Right lung (tissue), 10 donors: ENCODE measurements around the gene HSPB1. TPM values are rescaled to one million over a fixed set of nuclear protein-coding genes. Genes with fewer than 3 reads are reported as not detected.
"Not testable (repeated sequence)": the region's sequence is repeated elsewhere in the genome, so short reads cannot be mapped to it uniquely, and the experiment has no call there.

ENCODE experiments used
- DNase-seq, 2 donors: peaks; one replicate each; pipeline ENCODE4 v3.0.0-alpha.2; 2013
- long read RNA-seq, 8 donors: transcript quantifications; one replicate each; lab custom pipeline, GENCODE V29; 2026
- polyA plus RNA-seq, 5 donors: library from polyadenylated mRNA; unstranded; fragments of 120-200 nt; gene quantifications; one replicate each; pipeline versions ENCODE4 v1.2.1 to v1.2.3, GENCODE V29; 2013; ENCODE audit warnings: inconsistent platforms in 1 of 5, low replicate concordance in 1 of 5; ENCODE audit not compliant: insufficient read length in 5 of 5, insufficient read depth in 1 of 5

The HSPB1 gene
- 100 to 1,000 TPM; 197 to 594 (median 269) TPM for polyA plus RNA-seq
- long read RNA-seq, donor 1, transcript HSPB1-203 (2 exons, 1,455 nt): minor isoform, 98 of 633 reads
- long read RNA-seq, donor 1, transcript HSPB1-201 (3 exons, 909 nt): major isoform, 527 of 633 reads
- long read RNA-seq, donor 1, partial matches to known transcripts: 8 of 633 reads
- long read RNA-seq, donor 1, other reads (novel, unspliced or antisense): 0 of 633 reads
- long read RNA-seq, donor 2, transcript HSPB1-203 (2 exons, 1,455 nt): minor isoform, 31 of 236 reads
- long read RNA-seq, donor 2, transcript HSPB1-201 (3 exons, 909 nt): major isoform, 190 of 236 reads
- long read RNA-seq, donor 2, partial matches to known transcripts: 9 of 236 reads
- long read RNA-seq, donor 2, other reads (novel, unspliced or antisense): 6 of 236 reads
- long read RNA-seq, donor 3, transcript HSPB1-203 (2 exons, 1,455 nt): minor isoform, 54 of 372 reads
- long read RNA-seq, donor 3, transcript HSPB1-201 (3 exons, 909 nt): major isoform, 306 of 372 reads
- long read RNA-seq, donor 3, partial matches to known transcripts: 7 of 372 reads
- long read RNA-seq, donor 3, other reads (novel, unspliced or antisense): 5 of 372 reads
- long read RNA-seq, donor 4, transcript HSPB1-201 (3 exons, 909 nt): major isoform, 275 of 327 reads
- long read RNA-seq, donor 4, transcript HSPB1-203 (2 exons, 1,455 nt): minor isoform, 31 of 327 reads
- long read RNA-seq, donor 4, partial matches to known transcripts: 21 of 327 reads
- long read RNA-seq, donor 4, other reads (novel, unspliced or antisense): 0 of 327 reads
- long read RNA-seq, donor 5, transcript HSPB1-203 (2 exons, 1,455 nt): minor isoform, 72 of 429 reads
- long read RNA-seq, donor 5, transcript HSPB1-201 (3 exons, 909 nt): major isoform, 346 of 429 reads
- long read RNA-seq, donor 5, partial matches to known transcripts: 11 of 429 reads
- long read RNA-seq, donor 5, other reads (novel, unspliced or antisense): 0 of 429 reads
- long read RNA-seq, donor 6, transcript HSPB1-203 (2 exons, 1,455 nt): minor isoform, 54 of 595 reads
- long read RNA-seq, donor 6, transcript HSPB1-201 (3 exons, 909 nt): major isoform, 508 of 595 reads
- long read RNA-seq, donor 6, partial matches to known transcripts: 25 of 595 reads
- long read RNA-seq, donor 6, other reads (novel, unspliced or antisense): 8 of 595 reads
- long read RNA-seq, donor 7, transcript HSPB1-201 (3 exons, 909 nt): major isoform, 211 of 242 reads
- long read RNA-seq, donor 7, transcript HSPB1-203 (2 exons, 1,455 nt): minor isoform, 21 of 242 reads
- long read RNA-seq, donor 7, partial matches to known transcripts: 5 of 242 reads
- long read RNA-seq, donor 7, other reads (novel, unspliced or antisense): 5 of 242 reads
- long read RNA-seq, donor 8, transcript HSPB1-203 (2 exons, 1,455 nt): minor isoform, 28 of 153 reads
- long read RNA-seq, donor 8, transcript HSPB1-201 (3 exons, 909 nt): major isoform, 111 of 153 reads
- long read RNA-seq, donor 8, partial matches to known transcripts: 14 of 153 reads
- long read RNA-seq, donor 8, other reads (novel, unspliced or antisense): 0 of 153 reads

GRCh38 chr7:76302347-76303201 lies at the start of gene HSPB1:
Gene HSPB1, plus strand, starts transcription at chr7:76302673. Its CDS starts 40 bp downstream, at chr7:76302713.
- DNase-seq: peak; percentile 92 to 93

GRCh38 chr7:76254781-76255180 lies 47.7 kb upstream of the HSPB1 start:
- DNase-seq: no peak

DNA sequence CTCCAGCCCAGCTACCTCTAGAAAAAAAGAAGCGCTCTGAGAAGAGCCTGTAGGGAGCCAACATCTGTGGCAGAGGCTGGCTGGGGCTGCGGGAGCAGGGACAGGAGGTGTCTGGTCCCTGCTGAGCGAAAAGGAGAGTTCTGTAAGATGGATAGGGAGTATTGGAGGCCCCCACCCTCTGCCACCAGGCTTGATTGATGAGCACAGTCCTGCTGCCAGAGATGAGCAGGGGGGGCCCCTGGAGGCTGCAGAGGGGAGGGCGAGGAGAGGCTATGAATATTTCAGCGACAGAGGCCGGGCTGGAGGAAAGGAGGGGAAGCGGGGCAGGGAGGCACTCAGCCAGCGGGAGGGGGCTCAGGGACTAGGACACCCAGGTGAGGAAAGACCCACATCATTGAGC lies 44.5 kb upstream of the HSPB1 start:
- no peak for DNase-seq

- DNase-seq: no peak
Measured at GRCh38 chr7:76259124-76260093, 43.1 kb upstream of the HSPB1 start.

GRCh38 chr7:76260171-76260703 lies 42.2 kb upstream of the HSPB1 start:
- no peak for DNase-seq

GRCh38 chr7:76261329-76261728 lies 41.1 kb upstream of the HSPB1 start:
- no peak for DNase-seq

DNA sequence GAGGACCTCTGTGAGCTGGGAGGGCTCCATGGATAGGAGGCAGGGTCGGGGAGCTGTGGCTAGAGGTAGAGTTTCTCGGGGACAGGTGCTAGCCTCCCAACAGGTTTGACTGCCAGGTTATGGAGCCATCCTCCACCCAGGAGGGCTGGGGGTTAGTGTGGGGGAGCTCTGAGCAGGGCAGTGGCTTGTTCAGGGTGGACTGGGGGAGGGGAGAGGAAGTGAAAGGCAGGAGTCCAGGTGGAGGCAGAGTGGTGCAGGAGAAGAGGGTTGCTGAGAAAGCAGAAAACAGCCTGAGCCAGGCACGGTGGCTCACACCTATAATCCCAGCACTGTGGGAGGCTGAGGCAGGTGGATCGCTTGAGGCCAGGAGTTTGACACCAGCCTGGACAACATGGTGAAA lies 40.5 kb upstream of the HSPB1 start:
- no peak for DNase-seq

DNA sequence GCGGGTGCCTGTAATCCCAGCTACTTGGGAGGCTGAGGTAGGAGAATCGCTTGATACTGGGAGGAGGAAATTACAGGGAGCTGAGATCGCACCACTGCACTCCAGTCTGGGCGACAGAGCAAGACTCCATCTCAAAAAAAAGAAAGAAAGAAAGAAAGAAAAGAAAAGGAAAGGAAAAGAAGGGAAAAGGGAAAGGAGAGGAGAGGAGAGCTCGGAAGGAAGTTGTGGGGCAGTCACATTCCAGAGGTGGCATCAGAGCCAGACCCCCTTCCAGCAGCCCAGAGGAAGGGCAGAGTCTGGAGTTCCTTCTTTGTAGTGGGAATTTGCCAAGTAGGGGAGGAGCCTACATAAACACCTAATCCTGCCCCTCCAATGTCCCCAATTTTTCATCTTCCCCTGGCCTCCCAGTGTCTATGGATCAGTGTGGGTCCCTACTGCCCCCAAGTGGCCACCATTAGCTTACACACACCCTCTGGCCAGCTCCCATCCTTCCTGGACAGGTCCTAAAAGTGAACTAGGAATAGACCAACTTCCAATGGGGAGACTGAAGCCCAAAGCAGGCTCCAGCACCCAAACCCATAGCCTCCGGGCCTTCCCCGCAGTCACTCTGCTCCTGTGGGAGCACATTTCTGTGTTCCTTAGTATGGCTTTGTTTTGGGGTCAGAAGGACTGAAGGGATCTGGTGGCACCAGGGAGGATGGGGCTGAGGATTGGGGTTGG lies 39.6 kb upstream of the HSPB1 start:
- no peak for DNase-seq

- no peak for DNase-seq
Measured at GRCh38 chr7:76265299-76265698, 37.2 kb upstream of the HSPB1 start.

DNA sequence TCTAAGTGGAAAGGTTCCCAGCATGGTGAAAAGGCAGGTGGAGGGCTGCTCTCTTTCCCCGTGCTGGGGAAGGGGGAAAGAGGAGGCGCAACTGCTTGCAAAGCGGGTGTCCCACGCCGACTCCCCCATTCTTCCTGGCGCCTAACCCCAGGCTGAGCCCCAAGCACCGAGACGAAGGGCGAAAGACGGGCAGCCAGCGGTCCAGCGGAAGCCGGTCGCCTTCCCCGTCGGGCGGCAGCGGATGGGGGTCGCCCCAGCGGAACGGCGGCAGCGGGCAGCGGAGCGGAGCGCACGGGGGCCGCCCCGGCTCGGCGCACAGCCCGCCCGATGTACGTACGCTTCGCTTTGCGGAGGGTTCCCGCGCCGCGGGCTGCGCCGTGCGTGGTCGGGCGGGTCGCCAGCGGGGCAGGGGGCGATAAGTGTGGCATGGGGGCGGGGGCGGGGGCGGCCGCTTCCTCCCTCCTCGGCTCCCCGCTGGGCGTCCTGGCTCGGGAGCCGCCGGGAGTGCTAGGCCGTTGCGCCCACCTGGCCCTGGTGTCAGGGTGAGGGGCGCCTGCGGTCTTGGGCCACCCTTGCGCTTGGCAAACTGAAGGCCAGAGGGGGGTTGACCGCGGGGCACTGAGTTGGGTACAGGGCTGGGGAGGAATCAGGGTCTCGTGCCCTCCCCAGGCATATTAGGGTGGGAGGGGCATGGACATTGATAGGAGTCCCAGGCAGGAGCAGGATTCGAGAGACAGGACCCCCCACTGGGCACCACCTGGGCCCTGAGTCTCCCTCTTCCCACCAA lies 35.2 kb upstream of the HSPB1 start:
- no peak for DNase-seq

- no peak for DNase-seq
Measured at GRCh38 chr7:76267894-76268183, 34.6 kb upstream of the HSPB1 start.

DNA sequence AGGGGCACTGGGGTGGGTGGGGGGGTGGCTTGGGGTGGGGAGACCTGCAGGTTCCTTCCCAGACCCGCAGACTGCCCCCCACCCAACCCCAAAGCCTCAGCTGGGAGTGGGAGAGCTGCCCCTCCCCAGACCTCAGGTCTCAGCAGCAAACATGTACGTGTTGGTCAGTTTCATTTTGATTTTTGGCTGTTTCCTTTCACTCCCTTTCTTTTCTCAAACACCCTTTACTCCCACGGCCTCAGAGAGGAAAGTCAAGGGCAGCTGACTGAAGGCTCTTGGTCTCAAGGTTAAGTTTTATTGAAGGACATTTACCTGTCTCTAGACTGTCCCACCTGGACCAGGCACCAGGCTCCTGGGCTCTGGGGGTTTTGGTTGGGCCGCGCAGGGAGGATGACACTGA lies 34.1 kb upstream of the HSPB1 start:
- DNase-seq: no peak

DNA sequence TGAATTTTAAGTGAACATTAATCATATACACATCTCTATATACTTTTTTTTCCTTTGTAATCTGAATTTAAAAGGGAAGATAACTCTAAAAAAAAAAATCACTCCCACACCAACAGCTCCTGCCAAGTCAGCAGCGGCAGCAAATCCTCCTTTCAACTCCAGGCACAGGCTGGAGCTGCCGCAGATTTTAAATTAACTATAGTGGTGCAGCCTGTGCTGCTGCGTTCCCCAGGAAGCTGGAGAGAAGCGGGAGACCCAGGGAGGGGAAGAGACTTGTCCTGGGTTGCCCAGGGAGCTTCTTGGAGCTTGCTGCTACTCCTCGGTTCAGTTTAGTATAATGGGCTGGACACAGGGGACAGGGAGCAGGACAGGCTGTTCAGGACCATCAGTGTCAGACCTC lies 32.6 kb upstream of the HSPB1 start:
- DNase-seq: no peak

- not testable (repeated sequence) for DNase-seq
Measured at GRCh38 chr7:76271384-76271783, 31.1 kb upstream of the HSPB1 start.

DNA sequence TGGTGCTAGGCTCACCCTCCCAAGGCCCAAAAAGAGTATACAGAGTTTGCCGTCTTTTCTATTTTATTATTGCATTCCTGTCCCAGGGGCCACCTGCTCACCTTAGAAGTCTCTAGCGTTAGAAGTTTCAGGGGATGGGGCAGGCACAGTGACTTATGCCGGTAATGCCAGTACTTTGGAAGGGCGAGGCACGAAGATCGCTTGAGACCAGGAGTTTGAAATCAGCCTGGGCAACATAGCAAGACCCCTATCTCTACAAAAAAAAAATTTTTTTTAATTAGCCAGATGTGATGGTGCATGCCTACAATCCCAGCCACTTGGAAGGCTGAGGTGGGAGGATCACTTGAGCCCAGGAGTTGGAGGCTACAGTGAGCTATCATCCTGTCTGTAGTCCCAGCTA lies 30.3 kb upstream of the HSPB1 start:
- no peak for DNase-seq

DNA sequence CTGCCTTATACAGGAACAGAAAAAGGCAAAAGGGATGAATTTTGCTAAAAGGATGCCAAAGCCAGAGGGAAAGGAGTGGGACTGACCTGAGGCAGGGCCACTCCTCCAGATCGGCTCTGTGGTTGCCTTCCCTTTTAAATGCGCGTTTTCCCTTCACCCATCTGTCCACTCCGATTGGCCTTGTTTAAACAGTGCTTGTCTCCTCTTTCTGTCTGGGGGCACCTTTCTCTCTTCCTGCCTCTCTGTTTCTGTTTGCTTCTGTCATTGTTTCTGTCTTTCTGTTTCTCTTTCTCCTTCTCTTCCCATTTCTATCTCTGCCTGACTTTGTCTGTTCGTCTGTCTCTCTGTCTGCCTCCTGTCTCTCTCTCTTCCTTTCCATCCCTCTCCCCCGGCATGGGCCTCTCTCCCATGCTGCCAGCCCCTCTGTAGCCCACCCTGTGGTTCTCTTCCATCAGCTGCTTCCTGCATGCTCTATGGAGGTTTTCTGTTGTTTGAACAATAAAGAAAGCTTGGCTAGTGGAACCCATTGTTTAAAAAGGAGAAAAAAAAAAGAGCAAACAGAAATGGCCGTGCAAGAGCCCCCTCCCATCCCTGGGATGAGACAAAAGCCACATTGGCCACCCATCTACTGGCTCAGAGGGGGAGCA lies 29.5 kb upstream of the HSPB1 start:
- no peak for DNase-seq

- no peak for DNase-seq
Measured at GRCh38 chr7:76273503-76273902, 29.0 kb upstream of the HSPB1 start.
